Measurements from ENCODE around the gene DNAJC1. TPM values are rescaled to one million over a fixed set of nuclear protein-coding genes. Genes with fewer than 3 reads are reported as not detected.

The DNAJC1 gene
- total and polyA plus RNA-seq, 10 of the 15 experiments (the other 5 are each of a cell fraction or from before 2014, with no cell fraction given): 2.5 to 39.3 (median 20.4) TPM

GRCh38 chr10:21751341-21752310, 251.9 kb downstream of the DNAJC1 start:
- TF ChIP-seq ZBTB33 (IDR thresholded peaks at IDR 0.05) (no peak), RB1 (IDR thresholded peaks at IDR 0.05; ENCODE audit: borderline replicate concordance) (no peak), CHD2 (IDR thresholded peaks at IDR 0.05; ENCODE audit: borderline replicate concordance, low read depth, low read length) (no peak)
- no peak overlapping the region for H2AFZ ChIP-seq (ENCODE audit: control insufficient read depth, low read depth, low read length)
- BruUV-seq (replicated peaks): no TSS peak
- FAIRE-seq: no peak
- WGBS (ENCODE audit: insufficient coverage, insufficient replicate concordance, low lambda C conversion rate, missing lambda C conversion rate): 83% methylated on average over 25 of the region's 26 CpGs
- no peak for ATAC-seq
- H3K27me3 ChIP-seq (replicated peaks in 1 of 2; ENCODE audit: control insufficient read depth in 2 of 2, insufficient read depth in 2 of 2, low read length in 1 of 2): no peaks in the 10 kb centered on the region
- no peak for DNase-seq (ENCODE audit: low read depth, low spot score)
- in situ Hi-C loops (cut with MboI): no loop called here
- H3K36me3 ChIP-seq (ENCODE audit: control insufficient read depth in 2 of 2, insufficient read depth in 2 of 2, low read length in 1 of 2): peaks cover 0 to 4% of the 10 kb centered on the region in 2 experiments; a peak in 1 of 4 replicates
- H3K9ac ChIP-seq (ENCODE audit: control insufficient read depth, insufficient read depth, low read length): no peak overlapping the region
- intact Hi-C loops (cut with micrococcal nuclease; ENCODE audit: unreplicated experiment): no loop called here
- CTCF ChIA-PET: no interaction called here
- H3K27ac ChIP-seq (ENCODE audit: control insufficient read depth, insufficient read depth): no peak overlapping the region
- no peaks in the 10 kb centered on the region for H4K20me1 ChIP-seq (ENCODE audit: control insufficient read depth, insufficient read depth)
- no peak overlapping the region for H3K4me3 ChIP-seq
- no peak overlapping the region for H3K4me2 ChIP-seq (ENCODE audit: control insufficient read depth, insufficient read depth)
- no peaks in the 10 kb centered on the region for H3K79me2 ChIP-seq (ENCODE audit: control insufficient read depth, insufficient read depth, low read length)
- RAD21 ChIA-PET (ENCODE audit: unreplicated experiment): interaction anchor here (1.1 kb wide), 1 partner anchor 202 kb away, joined by 8 read pairs; no protein-coding TSS in a partner anchor
- H3K4me1 ChIP-seq (ENCODE audit: control insufficient read depth, insufficient read depth, low read length): no peaks in the 10 kb centered on the region
- POLR2A ChIA-PET: no interaction called here
- SMC1A ChIA-PET (ENCODE audit: uncharacterized antibody, unreplicated experiment): no interaction called here
- H3K9me3 ChIP-seq (replicated peaks; ENCODE audit: control insufficient read depth, insufficient read depth, low read length): no peaks in the 10 kb centered on the region

- in situ Hi-C loops (cut with MboI) (no loop called here), intact Hi-C loops (cut with micrococcal nuclease; ENCODE audit: unreplicated experiment) (no loop called here)
- H4K20me1 ChIP-seq (ENCODE audit: control insufficient read depth, insufficient read depth): no peaks in the 10 kb centered on the region
- BruUV-seq (replicated peaks): no TSS peak
- no peaks in the 10 kb centered on the region for H3K27me3 ChIP-seq (replicated peaks in 1 of 2; ENCODE audit: control insufficient read depth in 2 of 2, insufficient read depth in 2 of 2, low read length in 1 of 2)
- H3K4me3 ChIP-seq: no peak overlapping the region
- no peak overlapping the region for H3K4me2 ChIP-seq (ENCODE audit: control insufficient read depth, insufficient read depth)
- H2AFZ ChIP-seq (ENCODE audit: control insufficient read depth, low read depth, low read length): no peak overlapping the region
- H3K27ac ChIP-seq (ENCODE audit: control insufficient read depth, insufficient read depth): no peak overlapping the region
- no peaks in the 10 kb centered on the region for H3K4me1 ChIP-seq (ENCODE audit: control insufficient read depth, insufficient read depth, low read length)
- FAIRE-seq: no peak
- ATAC-seq: no peak
- WGBS (ENCODE audit: insufficient coverage, insufficient replicate concordance, low lambda C conversion rate, missing lambda C conversion rate): 94% methylated on average over 12 of the region's 12 CpGs
- ChIA-PET SMC1A (ENCODE audit: uncharacterized antibody, unreplicated experiment) (no interaction called here), CTCF (no interaction called here), RAD21 (ENCODE audit: unreplicated experiment) (interaction anchor here (1.1 kb wide), 1 partner anchor 203 kb away, joined by 8 read pairs; no protein-coding TSS in a partner anchor), POLR2A (no interaction called here)
- no peaks in the 10 kb centered on the region for H3K9me3 ChIP-seq (replicated peaks; ENCODE audit: control insufficient read depth, insufficient read depth, low read length)
- H3K9ac ChIP-seq (ENCODE audit: control insufficient read depth, insufficient read depth, low read length): no peak overlapping the region
- DNase-seq (ENCODE audit: low read depth, low spot score): no peak
- H3K36me3 ChIP-seq (ENCODE audit: control insufficient read depth in 2 of 2, insufficient read depth in 2 of 2, low read length in 1 of 2): peaks cover 0 to 4% of the 10 kb centered on the region in 2 experiments; a peak in 1 of 4 replicates
- H3K79me2 ChIP-seq (ENCODE audit: control insufficient read depth, insufficient read depth, low read length): no peaks in the 10 kb centered on the region
- TF ChIP-seq HDGF (IDR thresholded peaks at IDR 0.05) (no peak), PBX3 (IDR thresholded peaks at IDR 0.05; ENCODE audit: insufficient replicate concordance, low read depth, low read length) (no peak), E2F8 (IDR thresholded peaks at IDR 0.05; ENCODE audit: low read depth, partially characterized antibody) (no peak)
These were observed 253.1 kb downstream of the DNAJC1 start for GRCh38 chr10:21750424-21750823.

Data from GM12878 (cell line).